KMS-11 (cell line): Measurements from ENCODE around the gene APBB1IP.
"Not testable (repeated sequence)": the region's sequence is repeated elsewhere in the genome, so short reads cannot be mapped to it uniquely, and the experiment has no call there.

Source experiments
- H2AFZ ChIP-seq: fragments of 200-600 bp; sonication (generic); 2 replicates; pipeline ENCODE4 v1.6.1; 2016; ENCODE audit warnings: antibody characterized with exemption, mixed run types, low read depth
- H3K27ac ChIP-seq: fragments of 200-600 bp; sonication (generic); 2 replicates; pipeline ENCODE4 v1.6.1; 2016; ENCODE audit warnings: mild to moderate bottlenecking, mixed run types
- H3K27me3 ChIP-seq: fragments of 200-600 bp; sonication (generic); 2 replicates; pipeline ENCODE4 v1.6.1; 2017; ENCODE audit warnings: mild to moderate bottlenecking, low read depth, mixed run types, moderate library complexity; ENCODE audit not compliant: insufficient read depth
- H3K36me3 ChIP-seq: fragments of 200-600 bp; sonication (generic); 2 replicates; pipeline ENCODE4 v1.6.1; 2017; ENCODE audit warnings: mild to moderate bottlenecking, mixed run types; ENCODE audit not compliant: insufficient read depth
- H3K4me1 ChIP-seq: fragments of 200-600 bp; sonication (generic); 2 replicates; pipeline ENCODE4 v1.6.1; 2016; ENCODE audit warnings: mild to moderate bottlenecking, low read depth, mixed run types; ENCODE audit not compliant: poor library complexity, severe bottlenecking
- H3K4me2 ChIP-seq: fragments of 200-600 bp; sonication (generic); 2 replicates; pipeline ENCODE4 v1.7.0; 2016; ENCODE audit warnings: mild to moderate bottlenecking, mixed run types
- H3K4me3 ChIP-seq: fragments of 200-600 bp; sonication (generic); IDR thresholded peaks from 2 replicates; pipeline ENCODE4 v1.6.1; 2017; ENCODE audit warnings: low read depth, low read length, mixed read lengths; ENCODE audit not compliant: insufficient read depth
- H3K79me2 ChIP-seq: fragments of 200-600 bp; sonication (generic); 2 replicates; pipeline ENCODE4 v1.6.1; 2016; ENCODE audit warnings: low read depth, mixed run types; ENCODE audit not compliant: insufficient read depth
- H3K9ac ChIP-seq: fragments of 200-600 bp; sonication (generic); 2 replicates; pipeline ENCODE4 v1.6.1; 2016; ENCODE audit warnings: mild to moderate bottlenecking, mixed run types
- H4K20me1 ChIP-seq: fragments of 200-600 bp; sonication (generic); 2 replicates; pipeline ENCODE4 v1.6.1; 2016; ENCODE audit warnings: mild to moderate bottlenecking, mixed run types; ENCODE audit not compliant: insufficient read depth
- CTCF ChIP-seq: fragments of 200-600 bp; sonication (generic); conservative IDR thresholded peaks from 2 replicates; pipeline ENCODE4 v1.6.1; 2017; ENCODE audit warnings: low read depth, mild to moderate bottlenecking, antibody characterized with exemption, low read length, moderate library complexity, mixed read lengths

Gene APBB1IP

GRCh38 chr10:26586211-26586610, 148.1 kb downstream of the APBB1IP start:
- no peak for TF ChIP-seq CTCF
- Histone ChIP-seq H3K27ac (no peak overlapping the region), H3K36me3 (no peaks in the 10 kb centered on the region), H4K20me1 (no peaks in the 10 kb centered on the region), H3K4me2 (no peak overlapping the region), H3K79me2 (no peaks in the 10 kb centered on the region), H3K4me1 (no peaks in the 10 kb centered on the region), H3K4me3 (no peak overlapping the region), H3K9ac (no peak overlapping the region), H2AFZ (no peak overlapping the region), H3K27me3 (no peaks in the 10 kb centered on the region)

GRCh38 chr10:26588611-26589010, 150.5 kb downstream of the APBB1IP start:
- no peaks in the 10 kb centered on the region for H4K20me1 ChIP-seq
- H3K27me3 ChIP-seq = no peaks in the 10 kb centered on the region
- no peak overlapping the region for H3K4me2 ChIP-seq
- H2AFZ ChIP-seq = no peak overlapping the region
- no peak for TF ChIP-seq CTCF
- H3K27ac ChIP-seq = no peak overlapping the region
- H3K9ac ChIP-seq = no peak overlapping the region
- no peak overlapping the region for H3K4me3 ChIP-seq
- no peaks in the 10 kb centered on the region for H3K4me1 ChIP-seq
- H3K36me3 ChIP-seq = no peaks in the 10 kb centered on the region
- no peaks in the 10 kb centered on the region for H3K79me2 ChIP-seq

GRCh38 chr10:26589813-26590212, 151.7 kb downstream of the APBB1IP start:
- not testable (repeated sequence) for H3K9ac ChIP-seq, H3K27ac ChIP-seq, H2AFZ ChIP-seq, H3K79me2 ChIP-seq, H3K4me2 ChIP-seq, H3K36me3 ChIP-seq, H3K4me1 ChIP-seq, H4K20me1 ChIP-seq, H3K27me3 ChIP-seq, H3K4me3 ChIP-seq

GRCh38 chr10:26593896-26594295, 155.8 kb downstream of the APBB1IP start:
- H3K4me2 ChIP-seq = no peak overlapping the region
- H3K27me3 ChIP-seq = no peaks in the 10 kb centered on the region
- H3K36me3 ChIP-seq = no peaks in the 10 kb centered on the region
- H4K20me1 ChIP-seq = no peaks in the 10 kb centered on the region
- no peak for TF ChIP-seq CTCF
- H3K4me3 ChIP-seq = no peak overlapping the region
- no peak overlapping the region for H3K27ac ChIP-seq
- no peak overlapping the region for H3K9ac ChIP-seq
- no peak overlapping the region for H2AFZ ChIP-seq
- H3K4me1 ChIP-seq = no peaks in the 10 kb centered on the region
- H3K79me2 ChIP-seq = no peaks in the 10 kb centered on the region

GRCh38 chr10:26603283-26603682, 165.1 kb downstream of the APBB1IP start:
- H4K20me1 ChIP-seq, H3K36me3 ChIP-seq, H3K4me3 ChIP-seq, H3K4me2 ChIP-seq, H3K9ac ChIP-seq, H3K79me2 ChIP-seq, H3K4me1 ChIP-seq, H3K27me3 ChIP-seq, H2AFZ ChIP-seq, H3K27ac ChIP-seq: not testable (repeated sequence)

GRCh38 chr10:26604320-26605093, 166.4 kb downstream of the APBB1IP start:
- H2AFZ ChIP-seq, H3K4me1 ChIP-seq, H3K4me3 ChIP-seq, H4K20me1 ChIP-seq, H3K9ac ChIP-seq, H3K4me2 ChIP-seq, H3K79me2 ChIP-seq, H3K36me3 ChIP-seq, H3K27me3 ChIP-seq, H3K27ac ChIP-seq: not testable (repeated sequence)
